K562 (cell line): Measurements from ENCODE around the gene RUNX1. TPM values are rescaled to one million over a fixed set of nuclear protein-coding genes. Genes with fewer than 3 reads are reported as not detected.
A peak's percentile ranks its signal among the peaks of the same experiment; 100 is the strongest.

Source experiments
- ATAC-seq: fragments of 200-7000 bp; cut with Tn5 transposase; 3 replicates; pipeline ENCODE4 v1.9.1; 2020; ENCODE audit warnings: moderate library complexity
- BruUV-seq: library from RNA; stranded (reverse); fragments of 400-500 nt; replicated peaks from 2 replicates; lab custom pipeline; 2021; lab: Mats Ljungman, UMichigan
- CTCF ChIA-PET: fragments of 300-600 bp; formaldehyde crosslinking; extraction: SDS; loops from one replicate; lab custom pipeline; 2021; ENCODE audit warnings: low intra/inter-chr PET ratio; lab: Yijun Ruan, JAX
- POLR2A ChIA-PET: fragments of 300-600, 350-650 bp; sonication (Branson Sonifier 250); formaldehyde crosslinking; extraction: SDS; loops from one replicate; lab custom pipeline; 2021; ENCODE audit warnings: antibody characterized with exemption, inconsistent platforms; lab: Yijun Ruan, JAX
- DNase-seq, 4 experiments: peaks; one replicate each; pipeline versions ENCODE4 v3.0.0 to v3.0.0-alpha.2; 2011 to 2018; ENCODE audit warnings: low spot score in 3 of 4, mixed read lengths in 3 of 4; ENCODE audit errors: extremely low read depth in 1 of 4
- FAIRE-seq: peaks from 2 replicates; lab custom pipeline; 2011; peaks lifted over from hg19 to GRCh38; lab: Jason Lieb, UNC
- H2AFZ ChIP-seq: 2 replicates; pipeline ENCODE4 v1.6.0; 2011; ENCODE audit warnings: low read depth, low read length, control low read depth, inconsistent platforms
- H3K27ac ChIP-seq: fragments of 200-600 bp; 3 replicates; pipeline ENCODE4 v1.8.0; 2011; ENCODE audit warnings: low read depth, mild to moderate bottlenecking, control low read depth, inconsistent platforms, low read length, moderate library complexity, mixed read lengths; ENCODE audit errors: extremely low read depth
- H3K27me3 ChIP-seq, 2 experiments: fragments of 300-600 bp in 1 of 2; 2 replicates in 1 of 2; 3 replicates in 1 of 2; pipeline versions ENCODE4 v1.6.0 to v1.8.0; 2011; ENCODE audit warnings: inconsistent platforms in 2 of 2, low read length in 2 of 2, mild to moderate bottlenecking in 1 of 2, mixed read lengths in 1 of 2, moderate library complexity in 1 of 2; ENCODE audit not compliant: control insufficient read depth in 2 of 2, insufficient read depth in 2 of 2
- H3K36me3 ChIP-seq: fragments of 300-600 bp; 3 replicates; pipeline ENCODE4 v1.8.0; 2011; ENCODE audit warnings: mild to moderate bottlenecking, low read length, inconsistent platforms; ENCODE audit not compliant: control insufficient read depth, insufficient read depth
- H3K4me1 ChIP-seq, 2 experiments: fragments of 200-600 bp in 1 of 2; replicated peaks in 1 of 2; 2 replicates in 1 of 2; 3 replicates in 1 of 2; pipeline versions ENCODE4 v1.5.1 to v1.8.0; 2011; ENCODE audit warnings: inconsistent platforms in 2 of 2, low read length in 2 of 2, mild to moderate bottlenecking in 1 of 2, mixed read lengths in 1 of 2, moderate library complexity in 1 of 2; ENCODE audit not compliant: control insufficient read depth in 2 of 2, insufficient read depth in 2 of 2
- H3K4me2 ChIP-seq: 2 replicates; pipeline ENCODE4 v1.6.1; 2011; ENCODE audit warnings: low read length, control low read depth, inconsistent platforms, mixed read lengths; ENCODE audit not compliant: insufficient read depth
- H3K4me3 ChIP-seq: fragments of 200-600 bp; sonication (generic), shearing (Covaris generic); 2 replicates; pipeline ENCODE4 v1.5.1; 2016; ENCODE audit warnings: control low read depth, inconsistent platforms
- H3K79me2 ChIP-seq: fragments of 200-600 bp; 3 replicates; pipeline ENCODE4 v1.8.0; 2011; ENCODE audit warnings: low read length, inconsistent platforms; ENCODE audit not compliant: control insufficient read depth, insufficient read depth
- H3K9ac ChIP-seq, 2 experiments: 2 replicates each; pipeline versions ENCODE4 v1.6.0 to v1.6.1; 2011; ENCODE audit warnings: low read depth in 2 of 2, low read length in 2 of 2, control low read depth in 1 of 2, inconsistent platforms in 1 of 2, mild to moderate bottlenecking in 1 of 2, mixed read lengths in 1 of 2; ENCODE audit not compliant: insufficient read depth in 1 of 2
- H3K9me1 ChIP-seq: one replicate; pipeline ENCODE4 v1.6.0; 2011; ENCODE audit warnings: inconsistent platforms, mild to moderate bottlenecking, low read length, moderate library complexity; ENCODE audit not compliant: control insufficient read depth, insufficient read depth
- H3K9me3 ChIP-seq: replicated peaks from 2 replicates; pipeline ENCODE4 v1.5.1; 2011; ENCODE audit warnings: low read depth, low read length, inconsistent platforms; ENCODE audit not compliant: control insufficient read depth, insufficient read depth
- H4K20me1 ChIP-seq: replicated peaks from 2 replicates; pipeline ENCODE4 v1.6.1; 2011; ENCODE audit warnings: low read length, inconsistent platforms, mixed read lengths; ENCODE audit not compliant: control insufficient read depth, insufficient read depth
- C11orf30 ChIP-seq: fragments of 450-650 bp; IDR thresholded peaks from 2 replicates; pipeline ENCODE4 v1.6.1; 2016; ENCODE audit warnings: low read depth, mild to moderate bottlenecking
- CEBPB ChIP-seq: fragments of 450-650 bp; IDR thresholded peaks from 2 replicates; pipeline ENCODE4 v1.6.1; 2016; ENCODE audit warnings: missing genetic modification characterization, missing compliant biosample characterization
- CEBPG ChIP-seq, 3 experiments: fragments of 200-800 bp in 1 of 3; sonication (Bioruptor generic) in 1 of 3; sonication (generic) in 1 of 3; formaldehyde crosslinking in 1 of 3; IDR thresholded peaks in 2 of 3; conservative IDR thresholded peaks in 1 of 3; 2 replicates each; pipeline versions ENCODE4 v1.6.1 to v1.8.0; 2016 to 2022; ENCODE audit warnings: missing compliant biosample characterization in 2 of 3, missing genetic modification characterization in 2 of 3, mild to moderate bottlenecking in 1 of 3, missing genetic modification reagents in 1 of 3
- ELF1 ChIP-seq: fragments of 200-800 bp; sonication (Bioruptor generic); IDR thresholded peaks from 2 replicates; pipeline ENCODE4 v1.6.1; 2016; ENCODE audit warnings: missing genetic modification characterization, missing compliant biosample characterization
- IFI16 ChIP-seq: fragments of 250-450 bp; sonication (Bioruptor Pico); IDR thresholded peaks from 2 replicates; pipeline ENCODE4 v2.1.2; 2022; ENCODE audit warnings: mild to moderate bottlenecking, inconsistent platforms
- MEF2A ChIP-seq: IDR thresholded peaks from 2 replicates; pipeline ENCODE4 v1.6.1; 2011; ENCODE audit warnings: low read depth, mild to moderate bottlenecking, low read length, moderate library complexity; ENCODE audit not compliant: control insufficient read depth
- MEF2D ChIP-seq: conservative IDR thresholded peaks from 2 replicates; pipeline ENCODE4 v1.6.1; 2016; ENCODE audit warnings: low read depth, missing genetic modification characterization, missing compliant biosample characterization
- RBM25 ChIP-seq: fragments of 200-400 bp; formaldehyde crosslinking; IDR thresholded peaks from 2 replicates; pipeline ENCODE4 v1.6.1; 2018; ENCODE audit warnings: low read length, low read depth, moderate library complexity; ENCODE audit not compliant: severe bottlenecking
- TAF1 ChIP-seq: IDR thresholded peaks from 2 replicates; pipeline ENCODE4 v1.6.1; 2011; ENCODE audit warnings: mild to moderate bottlenecking, low read length, moderate library complexity; ENCODE audit not compliant: insufficient read depth, control insufficient read depth, severe bottlenecking; ENCODE audit errors: extremely low read depth
- TEAD1 ChIP-seq, 2 experiments: fragments of 450-650 bp in 1 of 2; sonication (generic) in 1 of 2; formaldehyde crosslinking; IDR thresholded peaks; 2 replicates each; pipeline versions ENCODE4 v1.4.0 to v1.8.0; 2020 to 2022; ENCODE audit warnings: mild to moderate bottlenecking in 2 of 2, missing genetic modification reagents in 1 of 2
- ZNF175 ChIP-seq: fragments of 200-800 bp; sonication (Bioruptor generic); IDR thresholded peaks from 2 replicates; pipeline ENCODE4 v1.6.1; 2016; ENCODE audit warnings: low read depth, mild to moderate bottlenecking, missing genetic modification characterization, missing compliant biosample characterization
- WGBS: fragments of 100-300 bp; shearing (Covaris generic); methylation state at CpG from one replicate; pipeline ENCODE4 v1.1.6; 2016; ENCODE audit warnings: low coverage, mixed read lengths; ENCODE audit not compliant: insufficient coverage; ENCODE audit errors: missing lambda C conversion rate; 5-methylcytosine and 5-hydroxymethylcytosine counted together
- in situ Hi-C: fragments of 300-500 bp; cut with MboI; formaldehyde crosslinking; loops from 4 replicates; pipeline ENCODE4 v1.15.0; 2018; ENCODE audit warnings: inconsistent platforms, mixed read lengths
- intact Hi-C: fragments of 100-400 bp; cut with micrococcal nuclease; formaldehyde crosslinking; loops from 2 replicates; pipeline ENCODE4 v1.14.2; 2022
- polyA plus RNA-seq, 8 experiments: library from polyadenylated mRNA; depleted of rRNA in 4 of 8; stranded (reverse) in 5 of 8; unstranded in 3 of 8; fragments of >200 nt; fragmentation: Nextera tagmentation in 2 of 8; fragmentation: Illumina TruSeq in 1 of 8; extraction: Ambion mirVana in 2 of 8; extraction: Trizol in 1 of 8; gene quantifications; 2 replicates each; pipeline versions ENCODE4 v1.2.1 to v1.2.3, GENCODE V29; 2011 to 2014; ENCODE audit warnings: inconsistent platforms in 1 of 8, missing spikeins in 1 of 8
- total RNA-seq, 7 experiments: library from RNA; depleted of rRNA in 6 of 7; stranded (reverse); fragments of >200 nt in 6 of 7; fragmentation: Illumina TruSeq in 2 of 7; extraction: Trizol in 2 of 7; gene quantifications; 2 replicates each; pipeline versions ENCODE4 v1.2.1 to v1.2.3, GENCODE V29; 2011 to 2021; ENCODE audit warnings: low replicate concordance in 1 of 7

RUNX1 gene
- total and polyA plus RNA-seq, 9 of the 15 experiments (the other 6 are each of a cell fraction or from before 2014, with no cell fraction given) = 2.2 to 68.6 (median 17.8) TPM

GRCh38 chr21:34969423-34970166 is 79.5 kb downstream of the RUNX1 start (continued):
- TF ChIP-seq RBM25 = no peak
- TF ChIP-seq MEF2D (tag) = peak; percentile 78
- TF ChIP-seq C11orf30 = peak; percentile 41; the same call in 1 of the 2 replicates
- TF ChIP-seq MEF2A = 0 out of 2 replicates have a peak, but pooled peaks have one; percentile 30
- TF ChIP-seq, all 486 proteins: peak for 7

- TF ChIP-seq TAF1 (no peak), CEBPG (CRISPR knock-in tag; IDR thresholded peaks at IDR 0.05) (no peak; the same call in 1 of the 2 replicates), CEBPG (tag; conservative IDR thresholded peaks at IDR 0.05 in 1 of 2, IDR thresholded peaks at IDR 0.05 in 1 of 2) (peak; percentile 25 to 64; a peak in 2 of 4 replicates), IFI16 (CRISPR knock-in tag) (no peak), ZNF175 (no peak), TEAD1 (CRISPR knock-in tag; IDR thresholded peaks at IDR 0.05) (no peak), ELF1 (tag) (no peak), CEBPB (0 out of 2 replicates have a peak, but pooled peaks have one; percentile 27)
- Histone ChIP-seq H3K27me3 (no peaks in the 10 kb centered on the region), H4K20me1 (no peaks in the 10 kb centered on the region), H3K4me2 (no peak overlapping the region), H3K4me3 (no peak overlapping the region), H3K4me1 (peaks cover 9 to 30% of the 10 kb centered on the region in 2 experiments; a peak in 4 of 5 replicates), H3K9me3 (no peaks in the 10 kb centered on the region), H3K9ac (no peak overlapping the region), H3K79me2 (no peaks in the 10 kb centered on the region), H3K27ac (no peak overlapping the region), H3K36me3 (no peaks in the 10 kb centered on the region), H2AFZ (no peak overlapping the region), H3K9me1 (no peaks in the 10 kb centered on the region)
- ATAC-seq (no peak), DNase-seq (no peak), FAIRE-seq (no peak)
- in situ Hi-C loops (no loop called here), intact Hi-C loops (no loop called here)
- CTCF ChIA-PET = no interaction called here
- POLR2A ChIA-PET = no interaction called here
- 74% methylated on average over 13 of the region's 13 CpGs for WGBS
- no TSS peak for BruUV-seq
Observed at GRCh38 chr21:34968414-34969333, 80.4 kb downstream of the RUNX1 start.
